Activated CD4-positive, alpha-beta T cell treated with anti-CD3 and anti-CD28 coated beads for 48 hours (primary cell): Measurements from ENCODE around the gene SNX18.

Source experiments
- DNase-seq: peaks from one replicate; pipeline ENCODE4 v3.0.0-alpha.2; 2020

Gene SNX18

DNA sequence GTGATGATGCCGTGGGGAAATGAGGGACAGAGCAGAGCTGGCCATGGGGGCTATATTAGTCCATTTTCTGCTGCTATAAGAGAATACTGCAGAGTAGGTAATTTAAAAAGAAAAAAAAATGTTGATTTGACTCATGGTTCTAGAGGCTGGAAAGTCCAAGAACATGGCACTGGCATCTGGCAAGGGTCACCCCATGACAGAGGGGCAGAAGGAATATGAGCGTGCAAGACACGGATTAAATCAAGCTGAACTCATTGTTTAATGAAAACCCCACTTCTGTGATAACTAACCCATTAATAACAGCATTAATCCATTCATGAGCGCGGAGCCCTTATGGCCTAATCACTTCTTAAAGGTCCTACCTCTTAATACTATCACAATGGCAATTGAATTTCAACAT lies 68.8 kb downstream of the SNX18 start:
- DNase-seq = no peak

DNA sequence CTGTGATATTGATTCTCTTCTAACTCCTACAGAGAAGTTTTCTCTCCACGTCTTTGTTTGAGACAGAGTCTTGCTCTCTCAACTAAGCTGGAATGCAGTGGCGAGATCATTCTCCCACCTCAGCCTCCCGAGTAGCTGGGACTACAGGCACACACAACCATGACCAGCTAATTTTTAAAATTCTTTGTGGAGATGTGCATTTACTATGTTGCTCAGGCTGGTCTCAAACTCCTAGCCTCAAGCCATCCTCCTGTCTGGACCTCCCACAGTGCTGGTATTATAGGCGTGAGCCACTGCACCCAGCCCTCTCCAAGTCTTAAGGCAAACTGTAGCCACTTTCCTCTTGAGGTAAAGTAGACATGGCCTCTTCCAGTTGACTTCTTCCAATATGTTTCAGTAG lies 72.2 kb downstream of the SNX18 start:
- no peak for DNase-seq

DNA sequence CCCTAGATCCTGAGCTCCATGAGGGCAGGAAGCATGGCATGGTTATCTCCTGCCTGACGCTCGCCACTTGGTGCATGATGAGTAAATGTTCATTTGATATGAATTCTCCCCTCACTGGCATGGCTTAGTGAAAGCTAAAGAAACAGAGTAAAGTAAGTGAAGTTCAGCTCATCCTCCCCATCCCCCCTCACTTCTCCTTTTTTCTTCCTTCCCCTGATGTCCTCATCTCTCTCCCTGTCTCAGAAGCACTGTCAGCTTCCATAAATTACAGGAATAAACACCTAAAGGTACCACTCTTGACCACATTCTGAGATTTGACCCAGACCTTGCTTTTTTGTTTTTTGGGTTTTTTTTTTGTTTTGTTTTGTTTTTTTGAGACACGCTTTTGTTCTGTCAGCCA lies 73.3 kb downstream of the SNX18 start:
- no peak for DNase-seq

DNA sequence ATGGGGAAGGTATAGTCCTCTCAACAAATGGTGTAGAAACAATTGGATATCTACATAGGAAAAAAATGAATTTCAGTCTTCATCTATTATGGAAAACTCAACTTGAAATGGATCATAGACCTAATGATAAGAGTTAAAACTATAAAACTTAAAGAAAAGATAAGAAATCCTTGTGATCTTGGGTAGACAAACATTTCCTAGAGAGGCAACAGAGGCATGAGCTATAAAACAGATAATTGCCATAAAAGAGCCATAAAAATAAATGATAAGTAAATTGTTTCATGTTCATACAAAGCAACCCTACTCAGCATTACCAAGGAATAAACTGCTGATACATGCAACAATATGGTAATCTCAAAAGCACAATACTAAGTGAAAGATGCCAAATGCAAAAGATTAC lies 76.2 kb downstream of the SNX18 start:
- DNase-seq = no peak

DNA sequence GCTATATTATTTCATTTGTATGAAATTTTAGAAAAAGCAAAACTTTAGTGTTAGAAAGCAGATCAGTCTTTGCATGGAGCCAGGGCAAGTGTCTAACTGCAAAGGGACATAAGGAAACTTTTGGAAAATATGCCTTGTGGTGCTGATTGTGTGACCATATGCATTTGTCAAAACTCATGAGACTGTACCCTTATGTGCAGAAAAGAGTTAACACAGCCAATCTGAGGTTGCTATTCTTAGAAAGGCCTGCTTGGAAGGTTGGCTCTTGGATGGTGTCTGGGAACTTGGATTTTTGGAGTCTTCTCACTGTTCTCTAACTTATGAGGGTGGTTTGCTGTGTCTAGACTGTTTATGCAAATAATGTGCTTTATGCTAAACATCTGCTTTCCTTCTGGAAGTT lies 76.6 kb downstream of the SNX18 start:
- no peak for DNase-seq

DNA sequence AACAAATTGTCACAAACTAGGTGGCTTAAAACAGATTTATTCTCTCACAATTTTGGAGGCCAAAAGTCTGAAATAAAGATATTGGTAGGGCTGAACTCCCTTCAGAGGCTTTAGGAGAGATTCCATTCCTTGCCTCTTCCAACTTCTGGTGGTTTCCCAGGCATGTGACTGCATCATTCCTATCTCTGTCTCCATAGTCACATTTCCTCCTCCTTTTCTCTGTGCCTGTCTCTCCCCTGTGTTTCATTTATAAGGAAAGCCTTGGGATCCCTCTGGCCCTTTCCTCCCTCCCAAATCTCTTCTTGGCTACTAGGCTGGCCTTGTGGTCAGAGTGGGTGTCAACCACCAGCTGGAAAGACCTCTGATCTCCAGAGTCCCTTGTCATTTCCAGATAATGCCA lies 78.2 kb downstream of the SNX18 start:
- no peak for DNase-seq
